K562 (cell line): ENCODE results near the gene OVCA2. TPM values are rescaled to one million over a fixed set of nuclear protein-coding genes. Genes with fewer than 3 reads are reported as not detected.
A peak's percentile ranks its signal among the peaks of the same experiment; 100 is the strongest.

Experiments
- ATAC-seq: fragments of 200-7000 bp; cut with Tn5 transposase; 3 replicates; pipeline ENCODE4 v1.9.1; 2020; ENCODE audit warnings: moderate library complexity
- BruUV-seq: library from RNA; stranded (reverse); fragments of 400-500 nt; replicated peaks from 2 replicates; lab custom pipeline; 2021; lab: Mats Ljungman, UMichigan
- CTCF ChIA-PET: fragments of 300-600 bp; formaldehyde crosslinking; extraction: SDS; loops from one replicate; lab custom pipeline; 2021; ENCODE audit warnings: low intra/inter-chr PET ratio; lab: Yijun Ruan, JAX
- POLR2A ChIA-PET: fragments of 300-600, 350-650 bp; sonication (Branson Sonifier 250); formaldehyde crosslinking; extraction: SDS; loops from one replicate; lab custom pipeline; 2021; ENCODE audit warnings: antibody characterized with exemption, inconsistent platforms; lab: Yijun Ruan, JAX
- DNase-seq, 4 experiments: peaks; one replicate each; pipeline versions ENCODE4 v3.0.0 to v3.0.0-alpha.2; 2011 to 2018; ENCODE audit warnings: low spot score in 3 of 4, mixed read lengths in 3 of 4; ENCODE audit errors: extremely low read depth in 1 of 4
- FAIRE-seq: peaks from 2 replicates; lab custom pipeline; 2011; peaks lifted over from hg19 to GRCh38; lab: Jason Lieb, UNC
- H2AFZ ChIP-seq: 2 replicates; pipeline ENCODE4 v1.6.0; 2011; ENCODE audit warnings: low read depth, low read length, control low read depth, inconsistent platforms
- H3K27ac ChIP-seq: fragments of 200-600 bp; 3 replicates; pipeline ENCODE4 v1.8.0; 2011; ENCODE audit warnings: low read depth, mild to moderate bottlenecking, control low read depth, inconsistent platforms, low read length, moderate library complexity, mixed read lengths; ENCODE audit errors: extremely low read depth
- H3K27me3 ChIP-seq, 2 experiments: fragments of 300-600 bp in 1 of 2; 2 replicates in 1 of 2; 3 replicates in 1 of 2; pipeline versions ENCODE4 v1.6.0 to v1.8.0; 2011; ENCODE audit warnings: inconsistent platforms in 2 of 2, low read length in 2 of 2, mild to moderate bottlenecking in 1 of 2, mixed read lengths in 1 of 2, moderate library complexity in 1 of 2; ENCODE audit not compliant: control insufficient read depth in 2 of 2, insufficient read depth in 2 of 2
- H3K36me3 ChIP-seq: fragments of 300-600 bp; 3 replicates; pipeline ENCODE4 v1.8.0; 2011; ENCODE audit warnings: mild to moderate bottlenecking, low read length, inconsistent platforms; ENCODE audit not compliant: control insufficient read depth, insufficient read depth
- H3K4me1 ChIP-seq, 2 experiments: fragments of 200-600 bp in 1 of 2; replicated peaks in 1 of 2; 2 replicates in 1 of 2; 3 replicates in 1 of 2; pipeline versions ENCODE4 v1.5.1 to v1.8.0; 2011; ENCODE audit warnings: inconsistent platforms in 2 of 2, low read length in 2 of 2, mild to moderate bottlenecking in 1 of 2, mixed read lengths in 1 of 2, moderate library complexity in 1 of 2; ENCODE audit not compliant: control insufficient read depth in 2 of 2, insufficient read depth in 2 of 2
- H3K4me2 ChIP-seq: 2 replicates; pipeline ENCODE4 v1.6.1; 2011; ENCODE audit warnings: low read length, control low read depth, inconsistent platforms, mixed read lengths; ENCODE audit not compliant: insufficient read depth
- H3K4me3 ChIP-seq: fragments of 200-600 bp; sonication (generic), shearing (Covaris generic); 2 replicates; pipeline ENCODE4 v1.5.1; 2016; ENCODE audit warnings: control low read depth, inconsistent platforms
- H3K79me2 ChIP-seq: fragments of 200-600 bp; 3 replicates; pipeline ENCODE4 v1.8.0; 2011; ENCODE audit warnings: low read length, inconsistent platforms; ENCODE audit not compliant: control insufficient read depth, insufficient read depth
- H3K9ac ChIP-seq, 2 experiments: 2 replicates each; pipeline versions ENCODE4 v1.6.0 to v1.6.1; 2011; ENCODE audit warnings: low read depth in 2 of 2, low read length in 2 of 2, control low read depth in 1 of 2, inconsistent platforms in 1 of 2, mild to moderate bottlenecking in 1 of 2, mixed read lengths in 1 of 2; ENCODE audit not compliant: insufficient read depth in 1 of 2
- H3K9me1 ChIP-seq: one replicate; pipeline ENCODE4 v1.6.0; 2011; ENCODE audit warnings: inconsistent platforms, mild to moderate bottlenecking, low read length, moderate library complexity; ENCODE audit not compliant: control insufficient read depth, insufficient read depth
- H3K9me3 ChIP-seq: replicated peaks from 2 replicates; pipeline ENCODE4 v1.5.1; 2011; ENCODE audit warnings: low read depth, low read length, inconsistent platforms; ENCODE audit not compliant: control insufficient read depth, insufficient read depth
- H4K20me1 ChIP-seq: replicated peaks from 2 replicates; pipeline ENCODE4 v1.6.1; 2011; ENCODE audit warnings: low read length, inconsistent platforms, mixed read lengths; ENCODE audit not compliant: control insufficient read depth, insufficient read depth
- ARID3B ChIP-seq: fragments of 250-450 bp; sonication (Bioruptor Pico); IDR thresholded peaks from 2 replicates; pipeline ENCODE4 v1.4.0; 2020; ENCODE audit warnings: borderline replicate concordance
- ATF3 ChIP-seq, 2 experiments: fragments of 450-650 bp in 1 of 2; sonication (generic) in 1 of 2; formaldehyde crosslinking in 1 of 2; IDR thresholded peaks in 1 of 2; conservative IDR thresholded peaks in 1 of 2; 2 replicates each; pipeline versions ENCODE4 v1.6.1 to v1.8.1; 2016 to 2023; ENCODE audit warnings: mild to moderate bottlenecking in 2 of 2, moderate library complexity in 2 of 2, inconsistent platforms in 1 of 2, missing genetic modification reagents in 1 of 2
- EP300 ChIP-seq: IDR thresholded peaks from 2 replicates; pipeline ENCODE4 v1.6.1; 2012; ENCODE audit warnings: low read length, improper control_type of control experiment
- FOXM1 ChIP-seq, 2 experiments: fragments of 450-650 bp in 1 of 2; sonication (generic) in 1 of 2; formaldehyde crosslinking in 1 of 2; IDR thresholded peaks; 2 replicates each; pipeline versions ENCODE4 v1.6.1 to v1.9.0; 2017 to 2022; ENCODE audit warnings: low read depth in 2 of 2, mild to moderate bottlenecking in 2 of 2, missing genetic modification reagents in 1 of 2, moderate library complexity in 1 of 2
- HSF4 ChIP-seq: fragments of 250-450 bp; sonication (Bioruptor Pico); IDR thresholded peaks from 2 replicates; pipeline ENCODE4 v2.1.2; 2022; ENCODE audit warnings: mild to moderate bottlenecking, moderate library complexity, borderline replicate concordance
- MECOM ChIP-seq: fragments of 250-450 bp; sonication (Bioruptor Pico); IDR thresholded peaks from 2 replicates; pipeline ENCODE4 v1.8.0; 2022; ENCODE audit warnings: inconsistent platforms
- MITF ChIP-seq: IDR thresholded peaks from 2 replicates; pipeline ENCODE4 v1.6.1; 2014; ENCODE audit warnings: antibody characterized with exemption
- OTX1 ChIP-seq: fragments of 450-650 bp; formaldehyde crosslinking; IDR thresholded peaks from 2 replicates; pipeline ENCODE4 v1.4.0; 2022; ENCODE audit warnings: mild to moderate bottlenecking
- ZFP30 ChIP-seq: fragments of 250-450 bp; sonication (Bioruptor Pico); IDR thresholded peaks from 2 replicates; pipeline ENCODE4 v1.8.0; 2022; ENCODE audit warnings: moderate library complexity, mild to moderate bottlenecking, inconsistent platforms, borderline replicate concordance
- WGBS: fragments of 100-300 bp; shearing (Covaris generic); methylation state at CpG from one replicate; pipeline ENCODE4 v1.1.6; 2016; ENCODE audit warnings: low coverage, mixed read lengths; ENCODE audit not compliant: insufficient coverage; ENCODE audit errors: missing lambda C conversion rate; 5-methylcytosine and 5-hydroxymethylcytosine counted together
- in situ Hi-C: fragments of 300-500 bp; cut with MboI; formaldehyde crosslinking; loops from 4 replicates; pipeline ENCODE4 v1.15.0; 2018; ENCODE audit warnings: inconsistent platforms, mixed read lengths
- intact Hi-C: fragments of 100-400 bp; cut with micrococcal nuclease; formaldehyde crosslinking; loops from 2 replicates; pipeline ENCODE4 v1.14.2; 2022
- polyA plus RNA-seq, 8 experiments: library from polyadenylated mRNA; depleted of rRNA in 4 of 8; stranded (reverse) in 5 of 8; unstranded in 3 of 8; fragments of >200 nt; fragmentation: Nextera tagmentation in 2 of 8; fragmentation: Illumina TruSeq in 1 of 8; extraction: Ambion mirVana in 2 of 8; extraction: Trizol in 1 of 8; gene quantifications; 2 replicates each; pipeline versions ENCODE4 v1.2.1 to v1.2.3, GENCODE V29; 2011 to 2014; ENCODE audit warnings: inconsistent platforms in 1 of 8, missing spikeins in 1 of 8
- total RNA-seq, 7 experiments: library from RNA; depleted of rRNA in 6 of 7; stranded (reverse); fragments of >200 nt in 6 of 7; fragmentation: Illumina TruSeq in 2 of 7; extraction: Trizol in 2 of 7; gene quantifications; 2 replicates each; pipeline versions ENCODE4 v1.2.1 to v1.2.3, GENCODE V29; 2011 to 2021; ENCODE audit warnings: low replicate concordance in 1 of 7
- TF ChIP-seq, protein P1 (sequence below): sonication (generic); formaldehyde crosslinking; IDR thresholded peaks from 2 replicates; pipeline ENCODE4 v1.8.0; 2022; ENCODE audit warnings: mild to moderate bottlenecking, missing genetic modification reagents

The OVCA2 gene
- total and polyA plus RNA-seq, 9 of the 15 experiments (the other 6 are each of a cell fraction or from before 2014, with no cell fraction given), result 3.0 to 23.7 (median 14.1) TPM

DNA sequence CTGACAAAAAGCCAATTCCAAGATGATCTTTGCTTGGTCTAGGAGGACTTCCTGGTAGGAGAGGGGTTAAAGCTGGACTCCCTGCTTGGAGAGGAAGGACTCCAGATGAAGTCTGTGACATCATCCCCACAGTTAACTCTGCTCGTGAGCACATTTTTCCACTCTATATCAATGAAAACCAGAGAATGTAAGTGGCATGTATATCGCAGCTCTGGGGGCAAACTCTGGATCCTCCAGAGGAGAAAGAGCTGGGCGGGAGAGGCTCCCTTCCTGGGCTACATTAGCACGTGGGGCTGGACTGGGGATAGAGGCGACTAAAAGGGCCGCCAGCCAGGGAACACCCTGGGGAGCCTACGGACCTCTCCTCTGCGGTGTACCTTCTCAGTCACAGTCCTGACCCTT, 47.2 kb downstream of the OVCA2 start (continued):
- TF ChIP-seq ATF3 (IDR thresholded peaks at IDR 0.05) (peak; percentile 20; the same call in 1 of the 2 replicates), ATF3 (CRISPR knock-in tag; conservative IDR thresholded peaks at IDR 0.05) (no peak)

GRCh38 chr17:2090210-2090641, 48.4 kb downstream of the OVCA2 start:
- WGBS, result 66% methylated on average over 4 of the region's 9 CpGs
- H2AFZ ChIP-seq, result no peak overlapping the region
- FAIRE-seq (no peak), ATAC-seq (no peak), DNase-seq (no peak)
- no TSS peak for BruUV-seq
- no peak overlapping the region for H3K4me2 ChIP-seq
- H3K9me1 ChIP-seq, result peaks cover 4% of the 10 kb centered on the region
- H3K79me2 ChIP-seq, result no peaks in the 10 kb centered on the region
- H3K27me3 ChIP-seq, result no peaks in the 10 kb centered on the region
- intact Hi-C loops (no loop called here), in situ Hi-C loops (no loop called here)
- CTCF ChIA-PET, result no interaction called here
- H3K4me1 ChIP-seq, result peaks cover 23 to 29% of the 10 kb centered on the region in 2 experiments
- H3K9me3 ChIP-seq, result no peaks in the 10 kb centered on the region
- no peak overlapping the region for H3K27ac ChIP-seq
- peaks cover 8% of the 10 kb centered on the region; the same call in 1 of the 3 replicates for H3K36me3 ChIP-seq
- H3K4me3 ChIP-seq, result no peak overlapping the region
- no peaks in the 10 kb centered on the region for H4K20me1 ChIP-seq
- TF ChIP-seq HSF4 (CRISPR knock-in tag) (no peak), OTX1 (CRISPR knock-in tag) (no peak), ARID3B (CRISPR knock-in tag) (no peak), FOXM1 (IDR thresholded peaks at IDR 0.05; ENCODE audit: low read depth) (no peak), FOXM1 (CRISPR knock-in tag; IDR thresholded peaks at IDR 0.05; ENCODE audit: low read depth) (no peak), EP300 (no peak), ZFP30 (CRISPR knock-in tag) (no peak), MITF (no peak), MECOM (CRISPR knock-in tag) (no peak)
- TF ChIP-seq, protein P1, sequence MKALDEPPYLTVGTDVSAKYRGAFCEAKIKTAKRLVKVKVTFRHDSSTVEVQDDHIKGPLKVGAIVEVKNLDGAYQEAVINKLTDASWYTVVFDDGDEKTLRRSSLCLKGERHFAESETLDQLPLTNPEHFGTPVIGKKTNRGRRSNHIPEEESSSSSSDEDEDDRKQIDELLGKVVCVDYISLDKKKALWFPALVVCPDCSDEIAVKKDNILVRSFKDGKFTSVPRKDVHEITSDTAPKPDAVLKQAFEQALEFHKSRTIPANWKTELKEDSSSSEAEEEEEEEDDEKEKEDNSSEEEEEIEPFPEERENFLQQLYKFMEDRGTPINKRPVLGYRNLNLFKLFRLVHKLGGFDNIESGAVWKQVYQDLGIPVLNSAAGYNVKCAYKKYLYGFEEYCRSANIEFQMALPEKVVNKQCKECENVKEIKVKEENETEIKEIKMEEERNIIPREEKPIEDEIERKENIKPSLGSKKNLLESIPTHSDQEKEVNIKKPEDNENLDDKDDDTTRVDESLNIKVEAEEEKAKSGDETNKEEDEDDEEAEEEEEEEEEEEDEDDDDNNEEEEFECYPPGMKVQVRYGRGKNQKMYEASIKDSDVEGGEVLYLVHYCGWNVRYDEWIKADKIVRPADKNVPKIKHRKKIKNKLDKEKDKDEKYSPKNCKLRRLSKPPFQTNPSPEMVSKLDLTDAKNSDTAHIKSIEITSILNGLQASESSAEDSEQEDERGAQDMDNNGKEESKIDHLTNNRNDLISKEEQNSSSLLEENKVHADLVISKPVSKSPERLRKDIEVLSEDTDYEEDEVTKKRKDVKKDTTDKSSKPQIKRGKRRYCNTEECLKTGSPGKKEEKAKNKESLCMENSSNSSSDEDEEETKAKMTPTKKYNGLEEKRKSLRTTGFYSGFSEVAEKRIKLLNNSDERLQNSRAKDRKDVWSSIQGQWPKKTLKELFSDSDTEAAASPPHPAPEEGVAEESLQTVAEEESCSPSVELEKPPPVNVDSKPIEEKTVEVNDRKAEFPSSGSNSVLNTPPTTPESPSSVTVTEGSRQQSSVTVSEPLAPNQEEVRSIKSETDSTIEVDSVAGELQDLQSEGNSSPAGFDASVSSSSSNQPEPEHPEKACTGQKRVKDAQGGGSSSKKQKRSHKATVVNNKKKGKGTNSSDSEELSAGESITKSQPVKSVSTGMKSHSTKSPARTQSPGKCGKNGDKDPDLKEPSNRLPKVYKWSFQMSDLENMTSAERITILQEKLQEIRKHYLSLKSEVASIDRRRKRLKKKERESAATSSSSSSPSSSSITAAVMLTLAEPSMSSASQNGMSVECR (CRISPR knock-in tag), result no peak
- POLR2A ChIA-PET, result interaction anchor here (1.1 to 2.7 kb wide), 3 partner anchors 10 to 124 kb away, joined by 3 to 7 read pairs (median 4); no protein-coding TSS in a partner anchor
- H3K9ac ChIP-seq, result no peak overlapping the region
